Ovary (tissue), 9 donors: ENCODE results near the gene KDM6A. TPM values are rescaled to one million over a fixed set of nuclear protein-coding genes. Genes with fewer than 3 reads are reported as not detected.

Source experiments
- DNase-seq, 5 donors: peaks; one replicate each; pipeline ENCODE4 v3.0.0-alpha.2; 2019 to 2020
- H3K27ac ChIP-seq, 2 donors: fragments of 200-600 bp; one replicate each; pipeline versions ENCODE4 v1.5.1 to v1.8.0; 2019 to 2022
- H3K27me3 ChIP-seq: fragments of 200-600 bp; one replicate; pipeline ENCODE4 v1.8.0; 2022
- H3K36me3 ChIP-seq: fragments of 200-600 bp; sonication (generic); one replicate; pipeline ENCODE4 v1.5.1; 2019
- H3K4me1 ChIP-seq: one replicate; pipeline ENCODE4 v1.8.1; 2013; ENCODE audit warnings: mild to moderate bottlenecking, moderate library complexity; ENCODE audit not compliant: insufficient read depth
- H3K4me3 ChIP-seq: fragments of 200-600 bp; sonication (generic); one replicate; pipeline ENCODE4 v1.5.1; 2017
- H3K9me3 ChIP-seq, 2 donors: fragments of 200-600 bp in 1 of 2; sonication (generic) in 1 of 2; one replicate each; pipeline versions ENCODE4 v1.5.1 to v1.8.1; 2013 to 2019; ENCODE audit warnings: mild to moderate bottlenecking in 1 of 2, moderate library complexity in 1 of 2
- CTCF ChIP-seq, 3 donors: fragments of 450-650 bp in 2 of 3; fragments of 200-600 bp in 1 of 3; IDR thresholded peaks; one replicate each; pipeline versions ENCODE4 v1.5.1 to v1.8.0; 2016 to 2022; ENCODE audit warnings: antibody characterized with exemption in 3 of 3, mild to moderate bottlenecking in 1 of 3
- EP300 ChIP-seq: sonication (generic); formaldehyde crosslinking; IDR thresholded peaks from one replicate; pipeline ENCODE4 v1.6.1; 2017; ENCODE audit warnings: antibody characterized with exemption
- POLR2A ChIP-seq: fragments of 450-650 bp; IDR thresholded peaks from one replicate; pipeline ENCODE4 v1.6.1; 2017; ENCODE audit warnings: antibody characterized with exemption, mild to moderate bottlenecking, moderate library complexity
- WGBS, 3 donors: extraction: QIAGEN DNeasy Blood & Tissue Kit in 1 of 3; methylation state at CpG; one replicate each; pipeline versions ENCODE4 v1.1.5 to v1.1.7; 2013 to 2017; 5-methylcytosine and 5-hydroxymethylcytosine counted together
- intact Hi-C, 4 donors: fragments of 100-400 bp; cut with DNase I; formaldehyde crosslinking; loops; one replicate each; pipeline versions ENCODE4 v1.11.0 to v1.15.1; 2022 to 2023
- polyA plus RNA-seq, 2 donors: library from polyadenylated mRNA; stranded (reverse); fragments of 200-250 nt in 1 of 2; fragments of 350-450 nt in 1 of 2; fragmentation: Illumina TruSeq in 1 of 2; extraction: RNeasy Lipid Tissue Mini Kit (QIAGEN cat#74804) in 1 of 2; gene quantifications; one replicate each; pipeline ENCODE4 v1.2.3, GENCODE V29; 2013 to 2014
- total RNA-seq, 7 donors: library from RNA; depleted of rRNA in 2 of 7; stranded (reverse); fragments of >200 nt in 2 of 7; fragmentation: NEBNext Ultra II Directional in 3 of 7; extraction: Animal tissue kit (Norgen Biotek cat#: 25700) in 3 of 7; gene quantifications; one replicate each; pipeline versions ENCODE4 v1.1.0 to v1.2.4, GENCODE V29; 2016 to 2023
- donor health status: DM: no; HTN: no; CAD: no; lungs with moderate emphysema.
- donor health status: DM: no; HTN: no; CAD: no.
- donor health status: Bipolar disorder and iron deficiency.
- donor health status: DM: yes; HTN: yes; CAD: no.
- donor health status: DM: no; HTN: no; CAD: no.
- donor health status: DM: yes; HTN: yes; CAD: no.

The KDM6A gene
- total and polyA plus RNA-seq, 9 donors, result 19.8 to 56.2 (median 42.1) TPM

GRCh38 chrX:44957848-44958247, 84.9 kb downstream of the KDM6A start:
- Histone ChIP-seq H3K4me1 (peaks cover 4% of the 10 kb centered on the region), H3K36me3 (no peaks in the 10 kb centered on the region), H3K27me3 (no peaks in the 10 kb centered on the region), H3K27ac (no peak overlapping the region), H3K9me3 (no peaks in the 10 kb centered on the region), H3K4me3 (no peak overlapping the region)
- no peak for DNase-seq
- intact Hi-C loops, result no loop called here
- TF ChIP-seq EP300 (no peak), POLR2A (no peak), CTCF (IDR thresholded peaks at IDR 0.05) (no peak)
- 82 to 97% (median 96%) methylated on average over 2 of the region's 2 CpGs for WGBS, 3 donors

- Histone ChIP-seq H3K4me3 (no peak overlapping the region), H3K4me1 (peaks cover 4% of the 10 kb centered on the region), H3K27ac (no peak overlapping the region), H3K36me3 (no peaks in the 10 kb centered on the region), H3K9me3 (no peaks in the 10 kb centered on the region), H3K27me3 (no peaks in the 10 kb centered on the region)
- intact Hi-C loops, result no loop called here
- WGBS, 3 donors, result 87 to 91% (median 89%) methylated on average over 1 of the region's 1 CpG
- TF ChIP-seq POLR2A, result no peak
- no peak for DNase-seq
Measured at GRCh38 chrX:44958480-44958879, 85.5 kb downstream of the KDM6A start.

DNA sequence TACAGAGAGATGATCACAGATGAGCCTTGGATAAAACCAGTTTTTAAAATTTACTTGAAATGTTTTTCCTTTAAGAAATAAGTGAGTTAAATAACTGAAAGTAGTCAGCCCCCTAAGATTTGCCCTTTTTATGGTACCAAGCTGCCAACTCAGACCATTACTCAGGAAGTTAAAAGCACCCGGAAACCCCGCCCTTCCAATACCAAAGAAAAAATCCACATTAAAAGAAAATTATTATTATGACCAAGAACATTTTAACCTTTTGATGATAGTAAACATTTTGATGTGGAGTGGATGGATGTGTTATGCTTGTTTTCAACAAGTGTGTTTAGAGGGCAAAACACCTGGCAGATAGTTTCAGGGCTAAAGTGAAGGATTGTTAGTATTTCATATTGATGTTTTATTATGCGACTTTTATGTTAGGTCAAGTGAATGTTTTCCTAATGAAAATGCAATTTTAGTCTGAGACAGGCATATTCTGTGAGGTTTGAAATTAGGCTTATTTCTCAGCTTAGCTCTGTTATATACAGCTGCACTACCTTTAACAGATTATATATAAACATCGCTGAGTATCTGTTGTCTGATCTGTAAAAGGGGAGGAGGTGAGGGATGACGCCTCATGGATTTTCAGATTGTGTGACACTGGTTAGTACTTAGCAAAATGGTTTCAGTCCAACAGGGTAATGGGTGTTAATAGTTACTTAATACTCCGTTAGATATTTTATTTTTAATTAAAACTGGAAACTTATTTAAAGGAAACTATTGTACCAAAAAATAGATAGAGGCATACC, 89.0 kb downstream of the KDM6A start:
- intact Hi-C loops, result no loop called here
- 89 to 93% (median 92%) methylated on average over 6 of the region's 6 CpGs for WGBS, 3 donors
- TF ChIP-seq CTCF (IDR thresholded peaks at IDR 0.05) (no peak), EP300 (no peak), POLR2A (no peak)
- no peak overlapping the region for H3K4me3 ChIP-seq
- H3K27me3 ChIP-seq, result no peaks in the 10 kb centered on the region
- H3K4me1 ChIP-seq, result peaks cover 2% of the 10 kb centered on the region
- no peak for DNase-seq
- H3K9me3 ChIP-seq, result no peaks in the 10 kb centered on the region
- H3K36me3 ChIP-seq, result no peaks in the 10 kb centered on the region
- H3K27ac ChIP-seq, result no peak overlapping the region

GRCh38 chrX:44962944-44963343, 90.0 kb downstream of the KDM6A start:
- Histone ChIP-seq H3K27me3 (no peaks in the 10 kb centered on the region), H3K27ac (no peak overlapping the region), H3K9me3 (no peaks in the 10 kb centered on the region), H3K36me3 (no peaks in the 10 kb centered on the region), H3K4me1 (peaks cover 3% of the 10 kb centered on the region), H3K4me3 (no peak overlapping the region)
- intact Hi-C loops, result no loop called here
- DNase-seq, result no peak
- TF ChIP-seq CTCF (IDR thresholded peaks at IDR 0.05) (no peak), POLR2A (no peak)
- WGBS, 3 donors, result 93 to 97% (median 95%) methylated on average over 5 of the region's 5 CpGs

DNA sequence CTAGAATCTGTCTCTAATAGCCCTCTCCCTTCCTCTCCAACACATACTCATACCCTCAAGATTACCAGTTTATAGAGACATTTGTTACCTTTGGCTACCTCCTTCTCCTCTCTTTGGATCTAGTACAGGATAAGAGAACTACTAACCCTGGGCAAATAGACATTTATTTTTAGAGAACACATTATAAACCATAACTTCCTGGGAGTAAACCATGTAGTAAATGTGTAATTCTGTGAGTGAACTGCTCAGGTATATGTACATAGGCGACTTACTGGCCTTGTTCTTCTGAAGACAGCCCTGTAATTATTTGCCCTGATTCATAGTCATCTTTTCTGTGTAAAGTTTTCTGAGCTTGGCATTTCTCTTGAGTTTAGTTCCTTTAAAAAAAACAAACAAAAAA, 94.2 kb downstream of the KDM6A start:
- no peaks in the 10 kb centered on the region for H3K9me3 ChIP-seq
- no peaks in the 10 kb centered on the region for H3K36me3 ChIP-seq
- 96 to 100% (median 97%) methylated on average over 1 of the region's 1 CpG for WGBS, 3 donors
- TF ChIP-seq EP300 (no peak), POLR2A (no peak), CTCF (IDR thresholded peaks at IDR 0.05) (no peak)
- DNase-seq, result no peak
- intact Hi-C loops, result no loop called here
- no peak overlapping the region for H3K27ac ChIP-seq
- no peaks in the 10 kb centered on the region for H3K27me3 ChIP-seq
- peaks cover 4% of the 10 kb centered on the region for H3K4me1 ChIP-seq
- no peak overlapping the region for H3K4me3 ChIP-seq
